A549 (cell line): ENCODE data around the gene FBXW2.

ENCODE experiments used
- CHD2 ChIP-seq: fragments of 150-350 bp; IDR thresholded peaks from 2 replicates; pipeline ENCODE4 v1.6.1; 2014; ENCODE audit warnings: low read length; ENCODE audit not compliant: partially characterized antibody
- GATA3 ChIP-seq: IDR thresholded peaks from 2 replicates; pipeline ENCODE4 v1.6.1; 2012; ENCODE audit warnings: borderline replicate concordance
- MYC ChIP-seq: IDR thresholded peaks from 2 replicates; pipeline ENCODE4 v1.6.1; 2012; ENCODE audit warnings: mild to moderate bottlenecking, inconsistent platforms, low read length, improper control_type of control experiment, borderline replicate concordance
- NFE2L2 ChIP-seq: fragments of 150-350 bp; conservative IDR thresholded peaks from 2 replicates; pipeline ENCODE4 v1.6.1; 2014; ENCODE audit warnings: low read length
- POLR2A ChIP-seq: IDR thresholded peaks from 2 replicates; pipeline ENCODE4 v1.6.1; 2012; ENCODE audit warnings: mild to moderate bottlenecking, low read length
- TF ChIP-seq, protein P1 (sequence below): fragments of >200 bp; sonication (Bioruptor Twin); formaldehyde crosslinking; IDR thresholded peaks from 3 replicates; pipeline ENCODE4 v1.5.1; 2016
- TF ChIP-seq, protein P2 (sequence below): fragments of >200 bp; sonication (Bioruptor Twin); formaldehyde crosslinking; IDR thresholded peaks from 2 replicates; pipeline ENCODE4 v1.6.1; 2016

DNA sequence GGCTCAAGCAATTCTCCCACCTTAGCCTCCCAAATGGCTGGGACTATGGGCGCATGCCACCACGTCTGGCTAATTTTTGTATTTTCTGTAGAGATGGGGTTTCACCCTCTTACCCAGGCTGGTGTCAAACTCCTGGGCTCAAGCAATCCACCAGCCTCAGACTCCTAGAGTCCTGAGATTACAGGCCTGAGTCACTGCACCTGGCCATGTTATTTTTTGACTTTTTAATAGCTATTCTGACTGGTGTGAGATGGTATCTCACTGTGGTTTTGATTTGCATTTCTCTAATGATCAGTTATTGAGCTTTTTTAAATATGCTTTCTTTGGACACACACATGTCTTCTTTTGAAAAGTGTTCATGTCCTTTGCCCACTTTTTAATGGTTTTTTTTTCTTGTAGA, 38.2 kb downstream of the FBXW2 start:
- TF ChIP-seq POLR2A (no peak), CHD2 (no peak), GATA3 (no peak), MYC (no peak), NFE2L2 (no peak)
- TF ChIP-seq, protein P1, sequence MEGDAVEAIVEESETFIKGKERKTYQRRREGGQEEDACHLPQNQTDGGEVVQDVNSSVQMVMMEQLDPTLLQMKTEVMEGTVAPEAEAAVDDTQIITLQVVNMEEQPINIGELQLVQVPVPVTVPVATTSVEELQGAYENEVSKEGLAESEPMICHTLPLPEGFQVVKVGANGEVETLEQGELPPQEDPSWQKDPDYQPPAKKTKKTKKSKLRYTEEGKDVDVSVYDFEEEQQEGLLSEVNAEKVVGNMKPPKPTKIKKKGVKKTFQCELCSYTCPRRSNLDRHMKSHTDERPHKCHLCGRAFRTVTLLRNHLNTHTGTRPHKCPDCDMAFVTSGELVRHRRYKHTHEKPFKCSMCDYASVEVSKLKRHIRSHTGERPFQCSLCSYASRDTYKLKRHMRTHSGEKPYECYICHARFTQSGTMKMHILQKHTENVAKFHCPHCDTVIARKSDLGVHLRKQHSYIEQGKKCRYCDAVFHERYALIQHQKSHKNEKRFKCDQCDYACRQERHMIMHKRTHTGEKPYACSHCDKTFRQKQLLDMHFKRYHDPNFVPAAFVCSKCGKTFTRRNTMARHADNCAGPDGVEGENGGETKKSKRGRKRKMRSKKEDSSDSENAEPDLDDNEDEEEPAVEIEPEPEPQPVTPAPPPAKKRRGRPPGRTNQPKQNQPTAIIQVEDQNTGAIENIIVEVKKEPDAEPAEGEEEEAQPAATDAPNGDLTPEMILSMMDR = no peak
- TF ChIP-seq, protein P2, sequence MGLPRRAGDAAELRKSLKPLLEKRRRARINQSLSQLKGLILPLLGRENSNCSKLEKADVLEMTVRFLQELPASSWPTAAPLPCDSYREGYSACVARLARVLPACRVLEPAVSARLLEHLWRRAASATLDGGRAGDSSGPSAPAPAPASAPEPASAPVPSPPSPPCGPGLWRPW = no peak
